IMR-90 (cell line): ENCODE data around the gene PPP6R1. TPM values are rescaled to one million over a fixed set of nuclear protein-coding genes. Genes with fewer than 3 reads are reported as not detected.

Experiments
- ATAC-seq: fragments of 200-7000 bp; cut with Tn5 transposase; 2 replicates; pipeline ENCODE4 v1.9.1; 2020; ENCODE audit warnings: low read depth, mild to moderate bottlenecking, moderate library complexity
- BruUV-seq: library from RNA; stranded (reverse); fragments of 400-500 nt; replicated peaks from 2 replicates; lab custom pipeline; 2021; lab: Mats Ljungman, UMichigan
- CTCF ChIA-PET: fragments of 300-600 bp; formaldehyde crosslinking; extraction: SDS; loops from one replicate; lab custom pipeline; 2021; ENCODE audit warnings: antibody characterized with exemption; lab: Yijun Ruan, JAX
- POLR2A ChIA-PET: fragments of 300-600 bp; sonication (Branson Sonifier 250); formaldehyde crosslinking; loops from one replicate; lab custom pipeline; 2022; ENCODE audit warnings: antibody characterized with exemption; ENCODE audit not compliant: unreplicated experiment; lab: Charles Lee
- DNase-seq: peaks from one replicate; pipeline ENCODE4 v3.0.0; 2013
- H2AFZ ChIP-seq: replicated peaks from 2 replicates; pipeline ENCODE3; 2013; ENCODE audit warnings: low read length, mild to moderate bottlenecking; ENCODE audit not compliant: poor library complexity
- H2AK5ac ChIP-seq: 2 replicates; pipeline ENCODE4 v1.6.1; 2013; ENCODE audit warnings: low read depth, low read length, inconsistent platforms
- H2AK9ac ChIP-seq: replicated peaks from 2 replicates; pipeline ENCODE3; 2013; ENCODE audit warnings: mild to moderate bottlenecking, low read depth, low read length, moderate library complexity; ENCODE audit not compliant: poor library complexity
- H2BK120ac ChIP-seq: 2 replicates; pipeline ENCODE4 v1.6.1; 2013; ENCODE audit warnings: low read depth, low read length, inconsistent platforms
- H2BK15ac ChIP-seq: 3 replicates; pipeline ENCODE4 v1.6.1; 2013; ENCODE audit warnings: low read depth, low read length, inconsistent platforms
- H2BK20ac ChIP-seq: 2 replicates; pipeline ENCODE4 v1.6.1; 2013; ENCODE audit warnings: low read depth, mild to moderate bottlenecking, inconsistent platforms, low read length, moderate library complexity
- H2BK5ac ChIP-seq: 2 replicates; pipeline ENCODE4 v1.6.1; 2013; ENCODE audit warnings: mild to moderate bottlenecking, low read depth, low read length, inconsistent platforms; ENCODE audit not compliant: poor library complexity, severe bottlenecking
- H3K14ac ChIP-seq: replicated peaks from 2 replicates; pipeline ENCODE4 v1.6.1; 2013; ENCODE audit warnings: low read depth, low read length, inconsistent platforms
- H3K18ac ChIP-seq: 2 replicates; pipeline ENCODE4 v1.6.1; 2013; ENCODE audit warnings: low read depth, low read length, control low read depth
- H3K23ac ChIP-seq: 2 replicates; pipeline ENCODE4 v1.6.1; 2013; ENCODE audit warnings: low read depth, low read length, inconsistent platforms
- H3K27ac ChIP-seq: 2 replicates; pipeline ENCODE4 v1.5.1; 2013; ENCODE audit warnings: mild to moderate bottlenecking, control low read depth, low read length; ENCODE audit not compliant: insufficient read depth
- H3K27me3 ChIP-seq: 2 replicates; pipeline ENCODE4 v1.6.1; 2013; ENCODE audit warnings: low read length; ENCODE audit not compliant: control insufficient read depth, insufficient read depth
- H3K36me3 ChIP-seq: 2 replicates; pipeline ENCODE4 v1.6.1; 2013; ENCODE audit warnings: low read length, mixed read lengths; ENCODE audit not compliant: control insufficient read depth, insufficient read depth
- H3K4ac ChIP-seq: 2 replicates; pipeline ENCODE4 v1.6.1; 2013; ENCODE audit warnings: low read depth, low read length, inconsistent platforms
- H3K4me1 ChIP-seq: 2 replicates; pipeline ENCODE4 v1.6.1; 2013; ENCODE audit warnings: low read length, mixed read lengths; ENCODE audit not compliant: control insufficient read depth, insufficient read depth
- H3K4me2 ChIP-seq: 2 replicates; pipeline ENCODE4 v1.6.1; 2013; ENCODE audit warnings: low read depth, mild to moderate bottlenecking, control low read depth, low read length, moderate library complexity
- H3K4me3 ChIP-seq: 2 replicates; pipeline ENCODE4 v1.5.1; 2013; ENCODE audit warnings: low read depth, mild to moderate bottlenecking, control low read depth, low read length, moderate library complexity; ENCODE audit not compliant: insufficient read depth
- H3K56ac ChIP-seq: 2 replicates; pipeline ENCODE4 v1.6.1; 2013; ENCODE audit warnings: low read length, inconsistent platforms; ENCODE audit not compliant: insufficient read depth; ENCODE audit errors: extremely low read depth
- H3K79me1 ChIP-seq, 2 experiments: 2 replicates each; pipeline ENCODE4 v1.6.1; 2013; ENCODE audit warnings: low read length in 2 of 2, inconsistent platforms in 1 of 2, low read depth in 1 of 2
- H3K9ac ChIP-seq: 2 replicates; pipeline ENCODE4 v1.6.1; 2013; ENCODE audit warnings: low read depth, low read length, control low read depth
- H3K9me1 ChIP-seq: 2 replicates; pipeline ENCODE4 v1.6.1; 2013; ENCODE audit warnings: low read length, inconsistent platforms; ENCODE audit not compliant: insufficient read depth
- H3K9me3 ChIP-seq: 2 replicates; pipeline ENCODE4 v1.6.1; 2013; ENCODE audit warnings: low read length; ENCODE audit not compliant: control insufficient read depth, insufficient read depth
- H4K20me1 ChIP-seq: 2 replicates; pipeline ENCODE4 v1.6.1; 2013; ENCODE audit warnings: low read length, inconsistent platforms; ENCODE audit not compliant: insufficient read depth
- H4K5ac ChIP-seq: 2 replicates; pipeline ENCODE4 v1.6.1; 2013; ENCODE audit warnings: mild to moderate bottlenecking, low read depth, low read length, control low read depth
- H4K8ac ChIP-seq, 2 experiments: 2 replicates each; pipeline ENCODE4 v1.6.1; 2013; ENCODE audit warnings: low read depth in 2 of 2, low read length in 2 of 2, control low read depth in 1 of 2, inconsistent platforms in 1 of 2
- H4K91ac ChIP-seq: 2 replicates; pipeline ENCODE4 v1.6.1; 2013; ENCODE audit warnings: low read depth, low read length, inconsistent platforms; ENCODE audit not compliant: insufficient read depth
- ELK1 ChIP-seq: fragments of 150-350 bp; IDR thresholded peaks from 2 replicates; pipeline ENCODE4 v1.6.1; 2016; ENCODE audit warnings: low read depth, mild to moderate bottlenecking, low read length, moderate library complexity, borderline replicate concordance
- MAZ ChIP-seq: IDR thresholded peaks from 2 replicates; pipeline ENCODE4 v1.6.1; 2012; ENCODE audit warnings: low read depth, mild to moderate bottlenecking, low read length, improper control_type of control experiment, moderate library complexity, borderline replicate concordance
- WGBS, 2 experiments: methylation state at CpG; one replicate each; pipeline versions ENCODE4 v1.1.5 to v1.1.7; 2013; ENCODE audit warnings: missing lambda C conversion rate in 2 of 2; ENCODE audit not compliant: insufficient read length in 1 of 2; ENCODE audit errors: extremely low coverage in 2 of 2; 5-methylcytosine and 5-hydroxymethylcytosine counted together
- dilution Hi-C: fragments of 300-500 bp; cut with HindIII; formaldehyde crosslinking; loops from one replicate; pipeline ENCODE4 v1.14.3; 2018; ENCODE audit warnings: low sequenced_read_pairs; ENCODE audit not compliant: unreplicated experiment
- in situ Hi-C: fragments of 300-500 bp; cut with MboI; formaldehyde crosslinking; loops from 3 replicates; pipeline ENCODE4 v1.14.3; 2019; ENCODE audit warnings: low sequenced_read_pairs, inconsistent platforms, mixed read lengths
- intact Hi-C: fragments of 100-400 bp; cut with micrococcal nuclease; formaldehyde crosslinking; loops from 2 replicates; pipeline ENCODE4 v1.10.0; 2022
- polyA plus RNA-seq, 3 experiments: library from polyadenylated mRNA; depleted of rRNA; stranded (reverse); fragments of >200 nt; gene quantifications; 2 replicates each; pipeline ENCODE4 v1.2.3, GENCODE V29; 2012; ENCODE audit warnings: low replicate concordance in 1 of 3
- total RNA-seq: library from RNA; depleted of rRNA; stranded (reverse); fragments of >200 nt; gene quantifications from 2 replicates; pipeline ENCODE4 v1.2.3, GENCODE V29; 2012

The PPP6R1 gene
- total and polyA plus RNA-seq, 2 of the 4 experiments (the other 2 are of a cell fraction): 19.9 to 50.2 TPM

GRCh38 chr19:55283548-55284377 lies 24.9 kb upstream of the PPP6R1 start, which contains the start of gene BRSK1:
Gene BRSK1, plus strand, starts transcription at chr19:55283997. Its CDS starts 446 bp downstream, at chr19:55284443.
- peak; percentile 43 for ATAC-seq
- H3K56ac ChIP-seq: no peak within 1 kb of the TSS
- peak within 1 kb of the TSS; percentile 77 for H2AK9ac ChIP-seq
- peaks cover 9% of the 10 kb centered on the region for H3K36me3 ChIP-seq
- H4K5ac ChIP-seq: peak within 1 kb of the TSS; percentile 31
- POLR2A ChIA-PET: no interaction called here
- H3K9me1 ChIP-seq: peaks cover 12% of the 10 kb centered on the region
- CTCF ChIA-PET: no interaction called here
- H2AK5ac ChIP-seq: peak within 1 kb of the TSS; percentile 83
- H3K4ac ChIP-seq: peak within 1 kb of the TSS; percentile 88
- BruUV-seq: no TSS peak
- H3K27me3 ChIP-seq: no peaks in the 10 kb centered on the region
- intact Hi-C loops: loop anchor here (5.0 kb wide), 2 partner anchors 104 to 1126 kb away; partner anchors contain the start of genes LENG1 and RPL28
- peak within 1 kb of the TSS; percentile 52 for H2BK120ac ChIP-seq
- H3K27ac ChIP-seq: peak within 1 kb of the TSS; percentile 24
- peak within 1 kb of the TSS; percentile 69 for H3K23ac ChIP-seq
- no peak within 1 kb of the TSS for H2BK20ac ChIP-seq
- 33% methylated on average over 4 of the region's 44 CpGs; no CpG with 5 or more reads in 1 of the 2 experiments for WGBS, 2 experiments
- DNase-seq: peak; percentile 61
- peak within 1 kb of the TSS; percentile 91 for H2AFZ ChIP-seq
- TF ChIP-seq ELK1 (no peak), MAZ (peak; percentile 92)
- H4K20me1 ChIP-seq: no peaks in the 10 kb centered on the region
- H3K14ac ChIP-seq: peak within 1 kb of the TSS; percentile 83
- peak within 1 kb of the TSS; percentile 63 for H4K91ac ChIP-seq
- peaks cover 3 to 42% of the 10 kb centered on the region in 2 experiments; a peak in 3 of 4 replicates for H3K79me1 ChIP-seq
- H3K9me3 ChIP-seq: no peaks in the 10 kb centered on the region
- peaks cover 21% of the 10 kb centered on the region for H3K4me1 ChIP-seq
- peak within 1 kb of the TSS; percentile 73; the same call in 1 of the 3 replicates for H2BK15ac ChIP-seq
- H3K4me2 ChIP-seq: peak within 1 kb of the TSS; percentile 78
- H4K8ac ChIP-seq: peak within 1 kb of the TSS; percentile 77 to 90; a peak in 3 of 4 replicates
- in situ Hi-C loops: loop anchor here (25.0 kb wide), 1 partner anchor 354 kb away; the partner anchor contains the start of genes CCDC106, ZNF580 and ZNF581
- dilution Hi-C loops: no loop called here
- peak within 1 kb of the TSS; percentile 10 for H2BK5ac ChIP-seq
- H3K18ac ChIP-seq: no peak within 1 kb of the TSS
- peak within 1 kb of the TSS; percentile 79 for H3K9ac ChIP-seq
- H3K4me3 ChIP-seq: peak within 1 kb of the TSS; percentile 58
